Measurements from ENCODE around the gene SAA2.

GRCh38 chr11:18243783-18244362, 4.6 kb downstream of the SAA2 start:
- TF ChIP-seq CTCF (IDR thresholded peaks at IDR 0.05) (no peak), POLR2A (IDR thresholded peaks at IDR 0.05) (no peak)

Data from ovary (tissue), 3 donors.